CD14-positive monocyte (primary cell): ENCODE measurements around the gene CLTCL1. TPM values are rescaled to one million over a fixed set of nuclear protein-coding genes. Genes with fewer than 3 reads are reported as not detected.

Experiments used
- DNase-seq, 3 donors: peaks; one replicate each; pipeline ENCODE4 v3.0.0-alpha.2; 2011 to 2022
- H2AFZ ChIP-seq: 2 replicates; pipeline ENCODE4 v1.6.0; 2012; ENCODE audit warnings: mild to moderate bottlenecking, low read depth, low read length, inconsistent platforms; ENCODE audit not compliant: insufficient read depth, poor library complexity, severe bottlenecking
- H3K27ac ChIP-seq, 2 donors: 1 replicate in 1 of 2; 2 replicates in 1 of 2; pipeline ENCODE4 v1.5.1; 2012 to 2013; ENCODE audit warnings: low read length in 2 of 2, control low read depth in 1 of 2, inconsistent platforms in 1 of 2, low read depth in 1 of 2, mild to moderate bottlenecking in 1 of 2
- H3K27me3 ChIP-seq, 2 donors: one replicate each; pipeline versions ENCODE4 v1.6.0 to v1.6.1; 2011 to 2013; ENCODE audit warnings: low read length in 2 of 2; ENCODE audit not compliant: control insufficient read depth in 2 of 2, insufficient read depth in 2 of 2
- H3K36me3 ChIP-seq, 2 donors: replicated peaks in 1 of 2; 1 replicate in 1 of 2; 2 replicates in 1 of 2; pipeline versions ENCODE4 v1.5.1 to v1.6.1; 2012 to 2013; ENCODE audit warnings: low read length in 2 of 2, control low read depth in 1 of 2, inconsistent platforms in 1 of 2, mild to moderate bottlenecking in 1 of 2; ENCODE audit not compliant: insufficient read depth in 2 of 2, control insufficient read depth in 1 of 2
- H3K4me1 ChIP-seq, 2 donors: 1 replicate in 1 of 2; 2 replicates in 1 of 2; pipeline versions ENCODE4 v1.5.1 to v1.6.1; 2012 to 2013; ENCODE audit warnings: low read length in 2 of 2, control low read depth in 1 of 2, inconsistent platforms in 1 of 2, mild to moderate bottlenecking in 1 of 2, moderate library complexity in 1 of 2; ENCODE audit not compliant: insufficient read depth in 2 of 2, control insufficient read depth in 1 of 2
- H3K4me2 ChIP-seq: replicated peaks from 2 replicates; pipeline ENCODE3; 2012; ENCODE audit warnings: low read length, moderate library complexity, mild to moderate bottlenecking; ENCODE audit not compliant: poor library complexity, severe bottlenecking; ENCODE audit errors: extremely low read depth
- H3K4me3 ChIP-seq, 3 experiments: fragments of 200-600 bp in 1 of 3; sonication (generic) in 1 of 3; replicated peaks in 1 of 3; 1 replicate in 2 of 3; 2 replicates in 1 of 3; pipeline ENCODE4 v1.5.1; 2011 to 2013; ENCODE audit warnings: low read length in 3 of 3, mild to moderate bottlenecking in 3 of 3, control low read depth in 2 of 3, low read depth in 2 of 3, inconsistent platforms in 1 of 3, moderate library complexity in 1 of 3
- H3K79me2 ChIP-seq: 2 replicates; pipeline ENCODE4 v1.6.0; 2012; ENCODE audit warnings: mild to moderate bottlenecking, control low read depth, inconsistent platforms, low read length, moderate library complexity; ENCODE audit not compliant: insufficient read depth
- H3K9ac ChIP-seq: 2 replicates; pipeline ENCODE4 v1.6.0; 2017; ENCODE audit warnings: low read length, mild to moderate bottlenecking; ENCODE audit not compliant: insufficient read depth, poor library complexity, severe bottlenecking
- H3K9me3 ChIP-seq, 2 donors: replicated peaks in 1 of 2; 1 replicate in 1 of 2; 2 replicates in 1 of 2; pipeline versions ENCODE4 v1.5.1 to v1.6.1; 2012 to 2013; ENCODE audit warnings: low read length in 2 of 2, control low read depth in 1 of 2; ENCODE audit not compliant: control insufficient read depth in 1 of 2, insufficient read depth in 1 of 2
- H4K20me1 ChIP-seq: 2 replicates; pipeline ENCODE4 v1.6.0; 2012; ENCODE audit warnings: mild to moderate bottlenecking, low read length, control low read depth, moderate library complexity; ENCODE audit not compliant: insufficient read depth
- H3K27ac Mint-ChIP-seq, 7 donors: one replicate each; pipeline ENCODE4 v1.8.0; 2020; ENCODE audit warnings: mild to moderate bottlenecking in 7 of 7, mixed read lengths in 7 of 7, moderate library complexity in 6 of 7, inconsistent platforms in 2 of 7
- H3K27me3 Mint-ChIP-seq, 3 donors: one replicate each; pipeline ENCODE4 v1.8.0; 2021 to 2022; ENCODE audit warnings: low read depth in 3 of 3, mild to moderate bottlenecking in 3 of 3, mixed read lengths in 3 of 3, moderate library complexity in 3 of 3, inconsistent platforms in 1 of 3
- H3K36me3 Mint-ChIP-seq, 2 donors: one replicate each; pipeline ENCODE4 v1.8.0; 2020; ENCODE audit warnings: mixed read lengths in 2 of 2, inconsistent platforms in 1 of 2, mild to moderate bottlenecking in 1 of 2
- H3K4me1 Mint-ChIP-seq: one replicate; pipeline ENCODE4 v1.8.0; 2020; ENCODE audit warnings: mild to moderate bottlenecking, mixed read lengths
- H3K4me3 Mint-ChIP-seq, 2 donors: one replicate each; pipeline ENCODE4 v1.8.0; 2020; ENCODE audit warnings: mild to moderate bottlenecking in 2 of 2, mixed read lengths in 2 of 2, moderate library complexity in 1 of 2
- H3K9me3 Mint-ChIP-seq, 7 donors: one replicate each; pipeline ENCODE4 v1.8.0; 2020 to 2022; ENCODE audit warnings: mixed read lengths in 7 of 7, mild to moderate bottlenecking in 6 of 7, moderate library complexity in 6 of 7, inconsistent platforms in 2 of 7
- CTCF ChIP-seq: fragments of 200-600 bp; IDR thresholded peaks from one replicate; pipeline ENCODE4 v1.8.0; 2022; ENCODE audit warnings: antibody characterized with exemption, mild to moderate bottlenecking
- WGBS: methylation state at CpG from one replicate; pipeline ENCODE4 v1.1.5; 2013; ENCODE audit warnings: missing lambda C conversion rate; ENCODE audit not compliant: insufficient coverage; 5-methylcytosine and 5-hydroxymethylcytosine counted together
- intact Hi-C, 2 donors: fragments of 100-400 bp; cut with micrococcal nuclease; formaldehyde crosslinking; loops; one replicate each; pipeline versions ENCODE4 v1.15.0 to v1.15.1; 2023
- polyA plus RNA-seq, 3 donors: library from polyadenylated mRNA; depleted of rRNA in 1 of 3; unstranded in 2 of 3; stranded (reverse) in 1 of 3; fragments of 300-500 nt in 2 of 3; fragments of >200 nt in 1 of 3; fragmentation: Illumina TruSeq in 2 of 3; gene quantifications; 1 replicate in 2 of 3; 2 replicates in 1 of 3; pipeline ENCODE4 v1.2.3, GENCODE V29; 2012 to 2021

Gene CLTCL1
- polyA plus RNA-seq, 3 donors, result 5.1 to 17.0 (median 6.1) TPM

DNA sequence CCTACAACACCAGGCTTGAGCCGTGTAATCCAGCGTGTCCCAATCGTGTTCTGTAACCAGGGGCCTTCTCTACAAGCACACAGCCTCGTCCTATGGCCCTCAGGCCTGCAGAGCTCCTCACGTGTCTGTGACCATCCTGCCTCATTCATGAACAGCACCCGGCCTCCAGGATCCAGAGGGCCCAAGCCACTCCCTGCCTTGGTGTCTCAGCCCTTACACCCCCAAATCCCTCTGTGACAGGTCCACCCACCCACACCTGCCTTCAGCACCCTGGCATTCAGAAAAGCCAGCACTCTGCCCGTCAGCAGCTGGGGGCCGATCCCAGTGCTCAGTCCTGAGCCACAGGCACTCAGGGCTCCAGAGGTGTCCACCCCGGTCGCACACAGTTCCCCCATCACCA is 154.6 kb downstream of the CLTCL1 start:
- H3K36me3 ChIP-seq, result peaks cover 94 to 98% of the 10 kb centered on the region in 2 donors
- H3K4me2 ChIP-seq, result no peak overlapping the region
- Mint-ChIP-seq H3K9me3 (no peaks in the 10 kb centered on the region), H3K27me3 (peaks cover 0 to 3% (median 0%) of the 10 kb centered on the region in 3 donors), H3K4me1 (no peaks in the 10 kb centered on the region), H3K27ac (peak overlapping the region in 2 of 7 donors; percentile 2 to 23), H3K4me3 (no peak overlapping the region), H3K36me3 (peaks cover 85 to 98% of the 10 kb centered on the region in 2 donors)
- intact Hi-C loops, result no loop called here
- no peak overlapping the region for H3K4me3 ChIP-seq
- no peak overlapping the region for H3K9ac ChIP-seq
- H4K20me1 ChIP-seq, result no peaks in the 10 kb centered on the region
- no peak overlapping the region for H3K27ac ChIP-seq
- no peaks in the 10 kb centered on the region for H3K9me3 ChIP-seq
- no peaks in the 10 kb centered on the region for H3K4me1 ChIP-seq
- no peak overlapping the region for H2AFZ ChIP-seq
- TF ChIP-seq CTCF, result no peak
- H3K79me2 ChIP-seq, result no peaks in the 10 kb centered on the region
- 97% methylated on average over 10 of the region's 10 CpGs for WGBS
- DNase-seq, result no peak
- H3K27me3 ChIP-seq, result no peaks in the 10 kb centered on the region

- Mint-ChIP-seq H3K27ac (peak overlapping the region in 1 of 7 donors; percentile 65), H3K4me3 (no peak overlapping the region), H3K4me1 (no peaks in the 10 kb centered on the region), H3K9me3 (no peaks in the 10 kb centered on the region), H3K27me3 (peaks cover 0 to 3% (median under 1%) of the 10 kb centered on the region in 3 donors), H3K36me3 (peaks cover 76 to 87% of the 10 kb centered on the region in 2 donors)
- no peak overlapping the region for H2AFZ ChIP-seq
- no peaks in the 10 kb centered on the region for H4K20me1 ChIP-seq
- no peaks in the 10 kb centered on the region for H3K79me2 ChIP-seq
- DNase-seq, result no peak
- no peaks in the 10 kb centered on the region for H3K9me3 ChIP-seq
- no peaks in the 10 kb centered on the region for H3K27me3 ChIP-seq
- H3K36me3 ChIP-seq, result peaks cover 83 to 90% of the 10 kb centered on the region in 2 donors
- H3K27ac ChIP-seq, result no peak overlapping the region
- H3K4me3 ChIP-seq, result no peak overlapping the region
- H3K4me1 ChIP-seq, result no peaks in the 10 kb centered on the region
- intact Hi-C loops, result no loop called here
- H3K9ac ChIP-seq, result no peak overlapping the region
- no peak for TF ChIP-seq CTCF
- WGBS, result 94% methylated on average over 9 of the region's 18 CpGs
- no peak overlapping the region for H3K4me2 ChIP-seq
These were observed 156.6 kb downstream of the CLTCL1 start for GRCh38 chr22:19134874-19135273.
